Transverse colon (tissue), 4 donors: Measurements from ENCODE around the gene P2RX2. TPM values are rescaled to one million over a fixed set of nuclear protein-coding genes. Genes with fewer than 3 reads are reported as not detected.
A peak's percentile ranks its signal among the peaks of the same experiment; 100 is the strongest.

Experiments used
- DNase-seq: peaks from one replicate; pipeline ENCODE4 v3.0.0-alpha.2; 2019
- H3K27ac ChIP-seq, 4 donors: fragments of 200-600 bp; sonication (generic); 2 replicates each; pipeline ENCODE4 v1.5.1; 2016 to 2018; ENCODE audit warnings: inconsistent platforms in 4 of 4
- H3K27me3 ChIP-seq: fragments of 200-600 bp; sonication (generic); 2 replicates; pipeline ENCODE4 v1.5.1; 2017; ENCODE audit warnings: inconsistent platforms
- H3K36me3 ChIP-seq, 4 donors: fragments of 200-600 bp; sonication (generic); 2 replicates each; pipeline ENCODE4 v1.5.1; 2017 to 2019; ENCODE audit warnings: inconsistent platforms in 4 of 4
- H3K4me1 ChIP-seq, 4 donors: fragments of 200-600 bp; sonication (generic); 2 replicates each; pipeline ENCODE4 v1.5.1; 2017 to 2020; ENCODE audit warnings: inconsistent platforms in 4 of 4
- H3K4me3 ChIP-seq, 4 donors: fragments of 200-600 bp; sonication (generic); 1 replicate in 1 of 4; 2 replicates in 3 of 4; pipeline versions ENCODE4 v1.5.1 to v1.6.1; 2017 to 2019; ENCODE audit warnings: inconsistent platforms in 4 of 4
- H3K9me3 ChIP-seq, 2 donors: fragments of 200-600 bp; sonication (generic); 2 replicates each; pipeline ENCODE4 v1.5.1; 2017 to 2019; ENCODE audit warnings: inconsistent platforms in 2 of 2
- CTCF ChIP-seq, 5 experiments: fragments of 200-600 bp in 3 of 5; fragments of 450-650 bp in 2 of 5; sonication (generic) in 3 of 5; IDR thresholded peaks; 1 replicate in 2 of 5; 2 replicates in 3 of 5; pipeline ENCODE4 v1.5.1; 2016 to 2017; ENCODE audit warnings: antibody characterized with exemption in 5 of 5, inconsistent platforms in 3 of 5, mild to moderate bottlenecking in 2 of 5, moderate library complexity in 1 of 5
- EP300 ChIP-seq: sonication (generic); formaldehyde crosslinking; IDR thresholded peaks from one replicate; pipeline ENCODE4 v1.6.1; 2017; ENCODE audit warnings: antibody characterized with exemption, low read depth
- POLR2A ChIP-seq: fragments of 450-650 bp; IDR thresholded peaks from one replicate; pipeline ENCODE4 v1.6.1; 2016; ENCODE audit warnings: antibody characterized with exemption, mild to moderate bottlenecking, moderate library complexity
- POLR2AphosphoS5 ChIP-seq, 3 donors: sonication (generic); formaldehyde crosslinking; IDR thresholded peaks; one replicate each; pipeline ENCODE4 v1.6.1; 2016; ENCODE audit warnings: antibody characterized with exemption in 3 of 3
- WGBS, 2 donors: methylation state at CpG; one replicate each; pipeline ENCODE4 v1.1.5; 2018; ENCODE audit warnings: low coverage in 1 of 2; 5-methylcytosine and 5-hydroxymethylcytosine counted together
- in situ Hi-C, 4 donors: fragments of 200-750 bp; cut with MboI; loops; one replicate each; pipeline versions ENCODE4 v1.15.0 to v1.15.1; 2017; ENCODE audit warnings: low sequenced_read_pairs in 3 of 4, low pct_ligation_motif_present in 1 of 4, low pct_unique_long_range_greater_than_20kb in 1 of 4
- intact Hi-C: fragments of 100-400 bp; cut with DNase I; formaldehyde crosslinking; loops from one replicate; pipeline ENCODE4 v1.15.1; 2023; ENCODE audit warnings: low total_unique reads
- total RNA-seq, 4 donors: library from RNA; depleted of rRNA; stranded (reverse); fragments of >200 nt; gene quantifications; one replicate each; pipeline ENCODE4 v1.1.0, GENCODE V29; 2016

Gene P2RX2
- total RNA-seq = 1 to 10 TPM in 1 of 4 donors, under 1 TPM in 1, not detected in 2; 0.96 to 2.1 TPM

DNA sequence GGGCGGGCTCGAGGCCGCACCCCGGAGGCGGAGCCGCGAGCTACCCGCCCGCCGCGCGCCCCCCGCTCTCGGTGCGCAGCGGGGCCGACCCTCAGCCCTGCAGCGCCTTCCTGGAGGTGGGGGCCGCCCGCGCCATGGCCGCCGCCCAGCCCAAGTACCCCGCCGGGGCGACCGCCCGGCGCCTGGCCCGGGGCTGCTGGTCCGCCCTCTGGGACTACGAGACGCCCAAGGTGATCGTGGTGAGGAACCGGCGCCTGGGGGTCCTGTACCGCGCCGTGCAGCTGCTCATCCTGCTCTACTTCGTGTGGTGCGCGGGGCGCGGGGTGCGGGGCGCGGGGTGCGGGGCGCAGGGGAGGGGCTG is at the start of gene P2RX2:
TSS of gene P2RX2 (plus strand) at position 94 of the 361 bp plus-strand sequence. CDS start at position 135, 41 bp downstream.
- Histone ChIP-seq H3K4me1 (peaks cover 0 to 22% (median 14%) of the 10 kb centered on the region in 4 donors), H3K4me3 (peak within 1 kb of the TSS in 2 of 4 donors; percentile 28 to 36), H3K27me3 (peaks cover 61% of the 10 kb centered on the region), H3K36me3 (no peaks in the 10 kb centered on the region), H3K27ac (no peak within 1 kb of the TSS), H3K9me3 (peaks cover 7 to 12% of the 10 kb centered on the region in 2 donors)
- TF ChIP-seq POLR2AphosphoS5 (IDR thresholded peaks at IDR 0.05) = no peak
- no peak for TF ChIP-seq EP300
- TF ChIP-seq CTCF (IDR thresholded peaks at IDR 0.05) = no peak
- TF ChIP-seq POLR2A = no peak
- intact Hi-C loops = no loop called here
- in situ Hi-C loops = loop anchor here (10.0 to 25.0 kb wide), 2 partner anchors 194 to 206 kb away; no protein-coding TSS in a partner anchor
- 2% methylated on average over 29 of the region's 49 CpGs; no CpG with 5 or more reads in 1 of the 2 donors for WGBS, 2 donors
- no peak for DNase-seq

- H3K4me1 ChIP-seq = no peaks in the 10 kb centered on the region
- intact Hi-C loops (no loop called here), in situ Hi-C loops (no loop called here)
- TF ChIP-seq POLR2A = no peak
- TF ChIP-seq CTCF (IDR thresholded peaks at IDR 0.05) = no peak
- TF ChIP-seq POLR2AphosphoS5 (IDR thresholded peaks at IDR 0.05) = no peak
- no peak for TF ChIP-seq EP300
- no peaks in the 10 kb centered on the region for H3K27me3 ChIP-seq
- no peak overlapping the region for H3K27ac ChIP-seq
- WGBS, 2 donors = 94% methylated on average over 17 of the region's 17 CpGs; no CpG with 5 or more reads in 1 of the 2 donors
- no peak for DNase-seq
- H3K9me3 ChIP-seq = no peaks in the 10 kb centered on the region
- H3K36me3 ChIP-seq = no peaks in the 10 kb centered on the region
- no peak overlapping the region for H3K4me3 ChIP-seq
Observed at GRCh38 chr12:132568826-132569480, 49.6 kb upstream of the P2RX2 start.

GRCh38 chr12:132569856-132570480 is 48.6 kb upstream of the P2RX2 start:
- no peak overlapping the region for H3K27ac ChIP-seq
- 96% methylated on average over 28 of the region's 55 CpGs; no CpG with 5 or more reads in 1 of the 2 donors for WGBS, 2 donors
- DNase-seq = no peak
- no peaks in the 10 kb centered on the region for H3K9me3 ChIP-seq
- TF ChIP-seq POLR2A = no peak
- TF ChIP-seq CTCF (IDR thresholded peaks at IDR 0.05) = no peak
- TF ChIP-seq EP300 = no peak
- no peak for TF ChIP-seq POLR2AphosphoS5 (IDR thresholded peaks at IDR 0.05)
- no peaks in the 10 kb centered on the region for H3K36me3 ChIP-seq
- H3K27me3 ChIP-seq = no peaks in the 10 kb centered on the region
- H3K4me1 ChIP-seq = no peaks in the 10 kb centered on the region
- H3K4me3 ChIP-seq = no peak overlapping the region
- intact Hi-C loops = no loop called here
- in situ Hi-C loops = no loop called here

DNA sequence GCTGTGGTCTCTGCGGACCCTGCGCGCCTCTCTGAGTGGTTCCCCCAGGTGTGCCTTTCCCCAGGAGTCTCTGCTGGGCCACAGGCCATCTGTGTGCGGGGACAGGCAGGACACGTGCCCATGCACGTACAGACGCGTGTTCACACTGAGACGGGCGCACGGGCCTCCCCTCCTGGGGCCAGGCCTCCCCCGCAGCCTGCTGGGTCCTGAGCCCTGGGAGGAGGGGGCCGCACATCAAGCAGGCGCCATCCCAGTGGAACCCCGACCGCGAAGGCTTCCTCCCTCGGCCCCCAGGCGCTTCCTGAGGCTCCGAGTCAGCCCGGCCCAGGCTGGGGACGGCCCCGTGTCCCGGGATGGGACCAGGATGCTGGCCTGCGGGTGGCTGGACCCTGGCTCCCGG is 47.9 kb upstream of the P2RX2 start:
- 96% methylated on average over 26 of the region's 26 CpGs; no CpG with 5 or more reads in 1 of the 2 donors for WGBS, 2 donors
- Histone ChIP-seq H3K4me1 (no peaks in the 10 kb centered on the region), H3K36me3 (no peaks in the 10 kb centered on the region), H3K27ac (no peak overlapping the region), H3K27me3 (no peaks in the 10 kb centered on the region), H3K9me3 (no peaks in the 10 kb centered on the region), H3K4me3 (no peak overlapping the region)
- no peak for TF ChIP-seq EP300
- no peak for TF ChIP-seq CTCF (IDR thresholded peaks at IDR 0.05)
- no peak for TF ChIP-seq POLR2A
- TF ChIP-seq POLR2AphosphoS5 (IDR thresholded peaks at IDR 0.05) = no peak
- in situ Hi-C loops (no loop called here), intact Hi-C loops (no loop called here)
- no peak for DNase-seq
